Stomach (tissue), 9 donors: ENCODE measurements around the gene FCGR3A. TPM values are rescaled to one million over a fixed set of nuclear protein-coding genes. Genes with fewer than 3 reads are reported as not detected.
A peak's percentile ranks its signal among the peaks of the same experiment; 100 is the strongest.

Experiments
- DNase-seq, 2 donors: peaks; one replicate each; pipeline versions ENCODE4 v3.0.0 to v3.0.0-alpha.2; 2013 to 2019
- H3K27ac ChIP-seq, 5 donors: fragments of 200-600 bp in 4 of 5; sonication (generic) in 4 of 5; one replicate each; pipeline ENCODE4 v1.5.1; 2013 to 2019; ENCODE audit warnings: mild to moderate bottlenecking in 1 of 5, moderate library complexity in 1 of 5
- H3K27me3 ChIP-seq, 3 donors: fragments of 200-600 bp; sonication (generic); one replicate each; pipeline ENCODE4 v1.5.1; 2017 to 2019; ENCODE audit warnings: mixed run types in 1 of 3
- H3K36me3 ChIP-seq, 4 donors: fragments of 200-600 bp; sonication (generic); 1 replicate in 3 of 4; 2 replicates in 1 of 4; pipeline ENCODE4 v1.5.1; 2016 to 2019
- H3K4me1 ChIP-seq, 4 donors: fragments of 200-600 bp; sonication (generic); one replicate each; pipeline ENCODE4 v1.5.1; 2016 to 2019
- H3K4me3 ChIP-seq, 4 donors: fragments of 200-600 bp; sonication (generic) in 3 of 4; one replicate each; pipeline ENCODE4 v1.5.1; 2016 to 2019; ENCODE audit warnings: mild to moderate bottlenecking in 1 of 4
- H3K9me3 ChIP-seq, 4 donors: fragments of 200-600 bp; sonication (generic); one replicate each; pipeline ENCODE4 v1.5.1; 2016 to 2019
- EP300 ChIP-seq: sonication (generic); formaldehyde crosslinking; IDR thresholded peaks from one replicate; pipeline ENCODE4 v1.6.1; 2017; ENCODE audit warnings: antibody characterized with exemption
- POLR2A ChIP-seq, 4 donors: fragments of 450-650 bp; IDR thresholded peaks; one replicate each; pipeline ENCODE4 v1.6.1; 2016; ENCODE audit warnings: antibody characterized with exemption in 4 of 4, control low read depth in 2 of 4, mild to moderate bottlenecking in 1 of 4, moderate library complexity in 1 of 4
- POLR2AphosphoS5 ChIP-seq, 3 donors: sonication (generic); formaldehyde crosslinking; IDR thresholded peaks; one replicate each; pipeline ENCODE4 v1.6.1; 2016; ENCODE audit warnings: antibody characterized with exemption in 3 of 3
- WGBS, 5 donors: extraction: QIAGEN DNeasy Blood & Tissue Kit in 3 of 5; methylation state at CpG; one replicate each; pipeline versions ENCODE4 v1.1.5 to v1.1.7; 2013 to 2018; 5-methylcytosine and 5-hydroxymethylcytosine counted together
- intact Hi-C: fragments of 100-400 bp; cut with DNase I; formaldehyde crosslinking; loops from one replicate; pipeline ENCODE4 v1.15.1; 2023; ENCODE audit warnings: low total_unique reads
- polyA plus RNA-seq, 3 donors: library from polyadenylated mRNA; stranded (reverse); fragments of 200-250 nt; gene quantifications; one replicate each; pipeline ENCODE4 v1.2.3, GENCODE V29; 2013
- total RNA-seq, 5 donors: library from RNA; depleted of rRNA; stranded (reverse); fragments of >200 nt; gene quantifications; one replicate each; pipeline versions ENCODE4 v1.1.0 to v1.2.3, GENCODE V29; 2014 to 2016
- TF ChIP-seq, protein P1 (sequence below), 7 experiments: fragments of 450-650 bp in 4 of 7; fragments of 200-600 bp in 3 of 7; sonication (generic) in 3 of 7; IDR thresholded peaks; one replicate each; pipeline ENCODE4 v1.5.1; 2016 to 2019; ENCODE audit warnings: antibody characterized with exemption in 7 of 7, control low read depth in 2 of 7, mild to moderate bottlenecking in 1 of 7
- donor health status: healthy with polysubstance abuse.
- donor health status: Bipolar disorder and iron deficiency.
- donor health status: healthy.

Gene FCGR3A
- total and polyA plus RNA-seq, 8 donors, result 2.2 to 18.0 (median 6.7) TPM; not detected in 1

- Histone ChIP-seq H3K27me3 (no peaks in the 10 kb centered on the region), H3K36me3 (no peaks in the 10 kb centered on the region), H3K9me3 (no peaks in the 10 kb centered on the region), H3K4me3 (peak overlapping the region in 1 of 4 donors; percentile 9), H3K4me1 (peaks cover 0 to 50% (median 32%) of the 10 kb centered on the region in 4 donors), H3K27ac (peak overlapping the region in 3 of 5 donors; percentile 9 to 53 (median 42))
- 32 to 62% (median 49%) methylated on average over 5 of the region's 5 CpGs for WGBS, 5 donors
- DNase-seq, result peak in 1 of 2 donors; percentile 78
- TF ChIP-seq, protein P1, sequence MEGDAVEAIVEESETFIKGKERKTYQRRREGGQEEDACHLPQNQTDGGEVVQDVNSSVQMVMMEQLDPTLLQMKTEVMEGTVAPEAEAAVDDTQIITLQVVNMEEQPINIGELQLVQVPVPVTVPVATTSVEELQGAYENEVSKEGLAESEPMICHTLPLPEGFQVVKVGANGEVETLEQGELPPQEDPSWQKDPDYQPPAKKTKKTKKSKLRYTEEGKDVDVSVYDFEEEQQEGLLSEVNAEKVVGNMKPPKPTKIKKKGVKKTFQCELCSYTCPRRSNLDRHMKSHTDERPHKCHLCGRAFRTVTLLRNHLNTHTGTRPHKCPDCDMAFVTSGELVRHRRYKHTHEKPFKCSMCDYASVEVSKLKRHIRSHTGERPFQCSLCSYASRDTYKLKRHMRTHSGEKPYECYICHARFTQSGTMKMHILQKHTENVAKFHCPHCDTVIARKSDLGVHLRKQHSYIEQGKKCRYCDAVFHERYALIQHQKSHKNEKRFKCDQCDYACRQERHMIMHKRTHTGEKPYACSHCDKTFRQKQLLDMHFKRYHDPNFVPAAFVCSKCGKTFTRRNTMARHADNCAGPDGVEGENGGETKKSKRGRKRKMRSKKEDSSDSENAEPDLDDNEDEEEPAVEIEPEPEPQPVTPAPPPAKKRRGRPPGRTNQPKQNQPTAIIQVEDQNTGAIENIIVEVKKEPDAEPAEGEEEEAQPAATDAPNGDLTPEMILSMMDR (IDR thresholded peaks at IDR 0.05), result no peak
- TF ChIP-seq POLR2A (IDR thresholded peaks at IDR 0.05), result no peak
- no peak for TF ChIP-seq EP300
- no peak for TF ChIP-seq POLR2AphosphoS5 (IDR thresholded peaks at IDR 0.05)
- intact Hi-C loops, result no loop called here
These were observed 38.4 kb downstream of the FCGR3A start for GRCh38 chr1:161511018-161511755.

DNA sequence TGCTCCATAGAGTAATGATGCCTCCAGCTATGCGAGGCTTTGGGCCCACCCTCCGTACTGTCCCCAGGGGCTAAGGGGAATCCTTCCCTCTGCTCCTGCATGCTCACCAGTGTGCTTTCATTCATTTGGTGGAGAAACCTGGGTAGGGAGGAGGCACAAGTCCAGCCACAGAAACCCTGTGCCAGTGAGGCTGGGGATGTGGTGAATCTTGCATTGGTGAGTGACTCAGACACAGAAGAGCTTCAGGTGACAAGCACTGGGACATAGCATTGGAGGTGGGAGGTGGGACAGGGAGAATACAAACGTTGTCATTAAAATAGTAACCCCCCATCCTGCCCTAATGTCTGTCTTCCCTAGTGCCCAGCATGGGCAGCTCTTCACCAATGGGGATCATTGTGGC lies 39.1 kb downstream of the FCGR3A start:
- 80 to 85% (median 83%) methylated on average over 3 of the region's 3 CpGs for WGBS, 5 donors
- intact Hi-C loops, result no loop called here
- H3K36me3 ChIP-seq, result no peaks in the 10 kb centered on the region

DNA sequence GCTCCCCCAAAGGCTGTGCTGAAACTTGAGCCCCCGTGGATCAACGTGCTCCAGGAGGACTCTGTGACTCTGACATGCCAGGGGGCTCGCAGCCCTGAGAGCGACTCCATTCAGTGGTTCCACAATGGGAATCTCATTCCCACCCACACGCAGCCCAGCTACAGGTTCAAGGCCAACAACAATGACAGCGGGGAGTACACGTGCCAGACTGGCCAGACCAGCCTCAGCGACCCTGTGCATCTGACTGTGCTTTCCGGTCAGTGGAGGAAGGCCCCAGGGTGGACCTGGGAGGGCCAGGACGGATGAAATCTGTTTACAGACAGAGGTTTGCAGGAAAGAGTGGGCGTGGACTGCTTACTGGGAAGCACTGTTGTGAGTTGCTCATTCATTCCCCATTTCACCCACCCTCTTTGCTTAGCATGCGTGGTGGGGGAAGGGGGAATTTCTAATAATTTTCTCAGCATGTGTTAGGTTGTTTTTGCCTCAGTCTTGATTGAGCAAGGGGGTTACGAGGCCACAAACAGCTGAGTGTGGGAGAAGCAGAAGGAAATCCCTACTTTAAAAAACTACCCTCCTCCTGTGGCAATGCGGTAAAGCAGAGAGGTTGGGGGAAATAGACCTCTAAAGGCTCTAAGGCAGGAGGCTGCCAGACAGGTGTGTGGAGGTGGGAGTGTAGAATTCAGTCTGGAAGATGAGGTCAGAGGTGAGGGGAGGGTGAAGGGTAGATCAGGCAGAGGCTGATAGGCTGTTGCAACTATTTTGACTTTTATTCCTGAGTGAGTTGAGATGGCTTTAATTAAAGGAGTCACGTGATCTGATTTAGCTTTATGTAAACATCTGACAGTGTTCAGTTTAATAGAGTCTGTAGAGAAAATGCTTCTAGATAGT lies 43.0 kb downstream of the FCGR3A start:
- peak in 1 of 2 donors; percentile 38 for DNase-seq
- Histone ChIP-seq H3K27me3 (peaks cover 0 to 9% (median 0%) of the 10 kb centered on the region in 3 donors), H3K4me1 (peaks cover 0 to 26% (median 18%) of the 10 kb centered on the region in 4 donors), H3K4me3 (peak overlapping the region in 3 of 4 donors; percentile 20 to 41 (median 37)), H3K9me3 (no peaks in the 10 kb centered on the region), H3K27ac (peak overlapping the region in 2 of 5 donors; percentile 49 to 77), H3K36me3 (no peaks in the 10 kb centered on the region)
- intact Hi-C loops, result no loop called here
- TF ChIP-seq, protein P1 (IDR thresholded peaks at IDR 0.05), result no peak
- TF ChIP-seq POLR2AphosphoS5 (IDR thresholded peaks at IDR 0.05) (no peak), EP300 (no peak), POLR2A (IDR thresholded peaks at IDR 0.05) (no peak)
- WGBS, 5 donors, result 42 to 63% (median 53%) methylated on average over 9 to 13 of the region's 15 CpGs

More for the DNA sequence above, 39.1 kb downstream of the FCGR3A start:
- no peaks in the 10 kb centered on the region for H3K9me3 ChIP-seq
- peaks cover 0 to 48% (median 31%) of the 10 kb centered on the region in 4 donors for H3K4me1 ChIP-seq
- DNase-seq, result no peak
- no peak overlapping the region for H3K27ac ChIP-seq
- H3K4me3 ChIP-seq, result no peak overlapping the region
- TF ChIP-seq EP300, result no peak
- TF ChIP-seq, protein P1 (IDR thresholded peaks at IDR 0.05), result no peak
- TF ChIP-seq POLR2A (IDR thresholded peaks at IDR 0.05), result no peak
- no peak for TF ChIP-seq POLR2AphosphoS5 (IDR thresholded peaks at IDR 0.05)
- H3K27me3 ChIP-seq, result no peaks in the 10 kb centered on the region

DNA sequence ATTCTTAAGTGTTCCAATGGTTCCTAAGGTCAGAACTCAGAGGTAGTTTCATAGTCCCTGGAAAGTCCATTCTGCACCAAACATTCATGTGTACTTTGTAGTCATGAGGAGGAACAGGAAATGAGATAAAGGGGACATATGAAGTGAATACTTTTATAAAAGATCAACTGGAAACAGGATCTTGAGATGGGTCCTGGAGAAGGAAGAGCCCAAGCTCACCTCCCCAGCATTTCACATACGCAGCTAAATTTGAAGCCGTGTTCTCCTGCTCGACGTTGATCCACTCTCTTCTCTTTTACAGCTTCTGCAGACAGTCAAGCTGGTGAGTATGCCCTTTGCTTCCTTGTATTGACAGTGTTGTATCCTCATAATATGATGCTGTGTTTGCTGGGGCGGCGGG lies 43.9 kb downstream of the FCGR3A start:
- peak overlapping the region in 3 of 4 donors; percentile 20 to 41 (median 37) for H3K4me3 ChIP-seq
- H3K36me3 ChIP-seq, result no peaks in the 10 kb centered on the region
- H3K9me3 ChIP-seq, result no peaks in the 10 kb centered on the region
- no peak for DNase-seq
- peak overlapping the region in 3 of 5 donors; percentile 23 to 77 (median 49) for H3K27ac ChIP-seq
- peaks cover 0 to 9% (median 0%) of the 10 kb centered on the region in 3 donors for H3K27me3 ChIP-seq
- WGBS, 5 donors, result 76 to 94% (median 91%) methylated on average over 6 of the region's 6 CpGs
- TF ChIP-seq POLR2A (IDR thresholded peaks at IDR 0.05), result no peak
- TF ChIP-seq, protein P1 (IDR thresholded peaks at IDR 0.05), result no peak
- no peak for TF ChIP-seq EP300
- TF ChIP-seq POLR2AphosphoS5 (IDR thresholded peaks at IDR 0.05), result no peak
- peaks cover 0 to 18% (median 10%) of the 10 kb centered on the region in 4 donors for H3K4me1 ChIP-seq
- intact Hi-C loops, result no loop called here
